Erythroblast (primary cell): Measurements from ENCODE around the gene RADIL.

Experiments
- DNase-seq, 2 experiments: peaks; one replicate each; lab custom pipeline; 2025; lab: John Stamatoyannopoulos, UW
- GATA1 ChIP-seq: IDR thresholded peaks from 2 replicates; pipeline ENCODE4 v1.6.1; 2011; ENCODE audit warnings: low read depth, mild to moderate bottlenecking, control low read depth, low read length, moderate library complexity
- POLR2A ChIP-seq: IDR thresholded peaks from 2 replicates; pipeline ENCODE4 v1.6.1; 2011; ENCODE audit warnings: mild to moderate bottlenecking, low read length

The RADIL gene

GRCh38 chr7:4823441-4824119 lies 59.9 kb downstream of the RADIL start:
- DNase-seq: no peak
- TF ChIP-seq POLR2A (no peak), GATA1 (no peak)

- TF ChIP-seq POLR2A (no peak), GATA1 (no peak)
Observed at GRCh38 chr7:4822677-4823076, 60.8 kb downstream of the RADIL start.

GRCh38 chr7:4820967-4821471 lies 62.5 kb downstream of the RADIL start:
- DNase-seq: no peak
- TF ChIP-seq GATA1 (no peak), POLR2A (no peak)

More at GRCh38 chr7:4822677-4823076, 60.8 kb downstream of the RADIL start:
- DNase-seq: no peak

DNA sequence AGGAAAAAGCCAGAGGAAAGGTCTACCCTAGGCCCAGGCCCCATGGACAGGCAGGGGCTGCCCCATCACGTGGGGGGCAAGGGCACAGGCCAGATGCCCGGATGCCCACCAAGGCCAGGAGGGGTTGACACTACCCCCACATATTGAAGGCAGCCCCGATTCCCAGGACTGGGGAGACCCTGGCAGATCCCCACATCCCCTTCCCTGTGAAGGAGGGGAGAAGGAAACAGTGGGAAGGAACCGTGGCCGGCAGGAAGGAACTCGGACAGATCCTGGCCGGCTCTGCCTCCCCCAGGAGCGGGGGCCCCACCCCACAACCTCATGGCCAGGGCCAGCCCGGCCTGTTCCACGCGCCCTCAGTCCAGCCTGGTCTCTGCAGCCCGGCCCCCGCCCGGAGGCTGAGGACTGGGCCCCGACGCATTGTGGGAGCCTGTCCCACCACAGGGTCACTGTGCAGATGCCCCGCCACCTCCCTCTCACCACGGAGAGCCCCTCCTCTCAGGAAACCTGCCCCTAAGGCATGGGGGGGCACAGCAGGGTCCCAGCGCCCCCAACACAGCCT lies 63.0 kb downstream of the RADIL start:
- TF ChIP-seq POLR2A: no peak
- TF ChIP-seq GATA1: no peak
- DNase-seq: no peak

- DNase-seq: no peak
Observed at GRCh38 chr7:4819560-4820404, 63.7 kb downstream of the RADIL start.

GRCh38 chr7:4818000-4818794 lies 65.3 kb downstream of the RADIL start:
- TF ChIP-seq POLR2A: no peak
- TF ChIP-seq GATA1: no peak
- DNase-seq: no peak

More at GRCh38 chr7:4819560-4820404, 63.7 kb downstream of the RADIL start:
- TF ChIP-seq GATA1 (no peak), POLR2A (no peak)

GRCh38 chr7:4817178-4817901 lies 66.2 kb downstream of the RADIL start:
- no peak for DNase-seq
- TF ChIP-seq GATA1: no peak
- TF ChIP-seq POLR2A: no peak

DNA sequence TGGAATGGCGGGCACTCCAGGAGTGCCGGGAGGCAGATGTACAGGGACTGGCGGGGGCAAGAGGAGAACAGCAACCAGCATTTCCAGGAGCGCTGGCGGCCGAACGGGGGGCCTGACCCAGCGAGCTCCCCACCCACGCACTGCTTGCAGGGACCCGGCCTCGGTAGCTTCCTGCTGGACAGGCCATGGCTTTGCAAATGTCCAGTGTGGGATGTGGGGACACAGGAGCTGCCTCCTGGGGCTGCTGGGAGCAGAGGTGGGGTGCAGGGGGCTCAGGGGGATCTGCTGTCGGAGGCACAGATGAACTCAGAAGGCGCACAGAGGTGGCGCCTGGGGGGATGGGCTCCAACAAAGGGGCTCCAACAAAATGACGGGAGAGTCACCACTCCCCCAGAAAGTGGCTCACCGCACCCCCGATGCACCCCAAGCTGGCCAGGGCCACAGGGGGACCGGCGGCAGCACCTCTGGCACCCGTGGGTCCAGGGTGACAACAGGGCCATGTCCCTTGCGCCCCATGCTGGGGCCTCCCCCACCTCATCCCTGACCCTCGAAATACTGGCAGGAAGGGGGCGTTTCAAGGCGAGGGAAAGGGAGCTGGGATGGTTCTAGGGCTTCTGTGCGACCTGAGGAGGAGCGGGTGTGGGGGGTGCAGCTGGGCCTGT lies 67.0 kb downstream of the RADIL start:
- TF ChIP-seq POLR2A: no peak
- no peak for TF ChIP-seq GATA1
- no peak for DNase-seq

- TF ChIP-seq POLR2A: no peak
- no peak for TF ChIP-seq GATA1
- DNase-seq: no peak
Observed at GRCh38 chr7:4815609-4816418, 67.7 kb downstream of the RADIL start.

DNA sequence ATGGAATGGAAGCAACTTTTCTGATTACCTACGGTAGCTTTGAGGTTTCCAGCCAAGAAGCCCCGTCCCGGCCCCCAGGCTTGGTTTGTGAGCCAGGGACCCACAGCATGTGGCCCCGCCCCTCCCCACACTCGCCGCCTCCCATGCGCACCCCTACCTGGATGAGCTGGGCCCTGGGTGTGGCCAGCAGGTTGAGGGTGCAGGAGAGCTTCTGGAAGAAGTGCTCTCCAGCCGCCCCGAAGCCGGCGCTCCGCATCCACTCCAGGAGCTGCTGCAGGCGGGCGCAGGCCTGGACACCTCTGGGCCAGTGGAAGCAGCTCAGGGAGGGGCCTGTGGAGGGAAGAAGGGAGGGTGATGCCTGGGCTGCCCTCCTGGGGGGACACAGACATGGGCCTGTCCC lies 68.4 kb downstream of the RADIL start:
- TF ChIP-seq POLR2A: no peak
- no peak for TF ChIP-seq GATA1
- no peak for DNase-seq

GRCh38 chr7:4814433-4814832 lies 69.1 kb downstream of the RADIL start:
- TF ChIP-seq GATA1: no peak
- no peak for TF ChIP-seq POLR2A
- no peak for DNase-seq

DNA sequence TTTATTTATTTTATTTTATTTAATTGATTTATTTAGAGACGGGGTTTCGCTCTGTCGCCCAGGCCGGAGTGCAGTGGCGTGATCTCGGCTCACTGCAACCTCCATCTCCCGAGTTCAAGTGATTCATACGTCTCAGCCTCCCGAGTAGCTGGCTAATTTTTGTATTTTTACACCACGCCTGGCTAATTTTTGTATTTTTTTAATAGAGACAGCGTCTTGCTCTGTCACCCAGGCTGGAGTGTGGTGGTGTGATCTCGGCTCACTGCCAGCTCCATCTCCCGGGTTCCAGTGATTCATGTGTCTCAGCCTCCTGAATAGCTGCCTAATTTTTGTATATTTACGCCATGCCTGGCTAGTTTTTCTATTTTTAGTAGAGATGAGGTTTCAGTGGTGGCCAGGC lies 73.8 kb downstream of the RADIL start:
- no peak for DNase-seq
- TF ChIP-seq POLR2A (no peak), GATA1 (no peak)
